Activated CD4-positive, CD25-positive, alpha-beta regulatory T cell treated with anti-CD3 and anti-CD28 coated beads, Interleukin-2, amount 50 U/mL, for 24 hours (primary cell): ENCODE results near the gene MED9.
"Not testable (repeated sequence)": the region's sequence is repeated elsewhere in the genome, so short reads cannot be mapped to it uniquely, and the experiment has no call there.

Source experiments
- ATAC-seq, 2 donors: fragments of 150-1000 bp; cut with Tn5 transposase; one replicate each; pipeline ENCODE4 v1.10.0; 2021; ENCODE audit warnings: mild to moderate bottlenecking in 1 of 2, moderate library complexity in 1 of 2

MED9 gene, protein sequence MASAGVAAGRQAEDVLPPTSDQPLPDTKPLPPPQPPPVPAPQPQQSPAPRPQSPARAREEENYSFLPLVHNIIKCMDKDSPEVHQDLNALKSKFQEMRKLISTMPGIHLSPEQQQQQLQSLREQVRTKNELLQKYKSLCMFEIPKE

DNA sequence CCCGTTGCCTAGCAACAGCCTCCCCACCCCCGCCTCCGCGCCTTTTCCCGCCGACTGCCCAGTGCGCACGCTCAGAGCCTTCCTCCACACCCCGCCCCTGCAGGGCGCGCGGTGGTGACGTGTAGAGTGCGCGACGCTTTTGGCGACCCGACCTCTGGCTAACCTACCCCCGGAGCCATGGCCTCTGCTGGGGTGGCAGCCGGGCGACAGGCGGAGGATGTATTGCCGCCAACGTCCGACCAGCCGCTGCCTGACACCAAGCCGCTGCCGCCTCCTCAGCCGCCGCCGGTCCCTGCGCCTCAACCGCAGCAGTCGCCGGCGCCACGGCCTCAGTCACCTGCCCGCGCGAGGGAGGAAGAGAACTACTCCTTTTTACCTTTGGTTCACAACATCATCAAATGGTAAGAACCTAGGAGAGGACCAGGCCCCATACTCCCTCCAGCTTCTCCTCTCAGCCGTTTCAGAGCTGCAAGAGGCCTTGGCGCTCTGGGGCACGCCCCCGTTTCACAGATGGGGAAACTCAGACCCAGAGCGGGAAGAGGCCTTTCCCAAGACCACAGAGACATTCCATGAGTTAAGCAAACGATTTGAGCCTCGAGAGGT lies at the start of gene MED9:
Gene MED9 (plus strand): TSS at position 136 of the 603 bp plus-strand sequence. CDS start 42 bp downstream, at position 178.
- peak; percentile 92 to 95 for ATAC-seq

DNA sequence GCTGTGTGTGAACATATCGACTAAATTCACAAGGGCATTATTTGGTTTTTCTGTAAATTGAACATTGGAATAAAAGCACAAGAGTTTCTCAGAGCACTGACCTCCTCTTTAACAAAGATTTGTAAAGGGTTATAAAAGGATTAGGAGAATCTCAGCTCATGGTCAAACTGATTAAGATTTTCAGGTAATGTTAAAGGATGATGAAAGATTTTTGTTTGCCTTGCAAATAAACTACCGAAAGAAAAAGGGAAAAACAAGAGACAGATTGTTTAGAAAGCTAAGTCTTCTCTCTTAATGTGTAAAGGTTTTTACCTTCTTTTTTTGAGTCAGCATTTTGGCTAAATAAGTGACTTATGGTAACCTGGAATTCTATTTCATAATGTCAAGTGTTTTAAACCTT lies 47.6 kb upstream of the MED9 start:
- no peak for ATAC-seq

DNA sequence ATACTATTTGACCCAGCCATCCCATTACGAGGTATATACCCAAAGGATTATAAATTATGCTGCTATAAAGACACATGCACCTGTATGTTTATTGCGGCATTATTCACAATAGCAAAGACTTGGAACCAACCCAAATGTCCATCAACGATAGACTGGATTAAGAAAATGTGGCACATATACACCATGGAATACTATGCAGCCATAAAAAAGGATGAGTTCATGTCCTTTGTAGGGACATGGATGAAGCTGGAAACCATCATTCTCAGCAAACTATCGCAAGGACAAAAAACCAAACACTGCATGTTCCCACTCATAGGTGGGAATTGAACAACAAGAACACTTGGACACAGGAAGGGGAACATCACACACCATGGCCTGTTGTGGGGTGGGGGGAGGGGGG lies 45.9 kb upstream of the MED9 start:
- ATAC-seq, result not testable (repeated sequence)

DNA sequence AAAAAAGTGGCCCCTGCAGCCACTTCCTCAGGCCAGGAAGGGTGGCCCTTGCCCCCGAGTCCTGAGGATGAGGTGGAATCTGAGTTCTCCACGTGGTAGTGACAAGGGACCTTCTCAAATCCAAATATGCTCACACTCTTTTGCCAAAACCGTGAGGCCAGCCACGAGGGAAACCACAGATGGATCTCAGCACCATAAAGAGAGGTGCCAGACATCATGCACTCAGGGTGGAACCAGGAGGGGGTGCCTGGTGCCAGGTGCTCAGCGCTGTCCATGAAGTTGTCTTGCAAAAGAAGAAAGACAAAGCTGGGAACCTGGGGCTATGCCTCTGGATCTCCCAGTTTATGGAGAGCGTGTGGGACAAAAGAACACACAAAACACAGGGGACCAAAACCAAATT lies 45.2 kb upstream of the MED9 start:
- no peak for ATAC-seq

DNA sequence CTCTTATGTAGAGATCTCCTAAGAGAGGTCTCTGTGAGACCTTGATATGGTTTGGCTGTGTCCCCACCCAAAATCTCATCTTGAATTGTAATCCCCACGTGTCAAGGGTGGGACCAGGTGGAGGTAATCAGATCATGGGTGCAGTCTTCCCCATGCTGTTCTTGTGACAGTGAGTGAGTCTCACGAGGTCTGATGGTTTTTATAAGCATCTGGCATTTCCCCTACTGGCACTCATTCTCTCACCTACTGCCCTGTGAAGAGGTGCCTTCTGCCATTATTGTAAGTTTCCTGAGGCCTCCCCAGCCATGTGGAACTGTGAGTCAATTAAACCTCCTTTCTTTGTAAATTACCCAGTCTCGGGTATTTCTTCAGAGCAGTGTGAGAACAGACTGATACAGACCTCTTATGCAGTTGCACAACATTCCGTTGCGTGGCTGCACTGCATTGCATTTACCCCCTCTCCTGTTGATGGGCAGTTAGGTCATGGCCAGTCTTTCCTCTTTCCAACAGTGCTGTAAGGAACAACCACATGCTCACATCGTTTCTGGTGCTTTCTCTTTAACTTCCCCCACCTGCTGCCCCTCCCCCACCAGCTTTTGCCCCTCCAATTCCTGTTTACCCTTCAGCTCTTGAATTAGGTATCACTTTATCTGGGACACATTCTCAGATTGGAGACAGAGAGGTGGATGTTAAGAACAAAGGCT lies 43.6 kb upstream of the MED9 start:
- no peak for ATAC-seq

DNA sequence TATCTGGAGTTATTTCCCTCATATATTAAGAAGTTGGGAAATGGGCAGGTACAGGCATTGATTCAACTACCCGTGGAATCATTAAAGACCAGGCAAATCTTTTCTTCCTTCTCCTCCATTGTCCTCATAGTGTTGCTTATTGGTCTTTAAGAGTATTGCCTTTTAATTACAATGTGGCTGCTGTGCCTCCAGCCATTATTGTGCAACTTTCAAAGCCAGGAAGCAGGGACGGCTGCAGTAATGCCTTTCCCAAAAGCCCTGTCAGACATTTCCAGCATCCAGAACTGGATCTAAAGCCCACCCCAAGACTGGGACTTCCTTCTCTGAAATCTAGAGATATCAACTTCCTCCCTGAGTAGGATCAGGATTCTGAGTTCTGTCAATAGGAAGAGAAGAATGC lies 42.3 kb upstream of the MED9 start:
- no peak for ATAC-seq

DNA sequence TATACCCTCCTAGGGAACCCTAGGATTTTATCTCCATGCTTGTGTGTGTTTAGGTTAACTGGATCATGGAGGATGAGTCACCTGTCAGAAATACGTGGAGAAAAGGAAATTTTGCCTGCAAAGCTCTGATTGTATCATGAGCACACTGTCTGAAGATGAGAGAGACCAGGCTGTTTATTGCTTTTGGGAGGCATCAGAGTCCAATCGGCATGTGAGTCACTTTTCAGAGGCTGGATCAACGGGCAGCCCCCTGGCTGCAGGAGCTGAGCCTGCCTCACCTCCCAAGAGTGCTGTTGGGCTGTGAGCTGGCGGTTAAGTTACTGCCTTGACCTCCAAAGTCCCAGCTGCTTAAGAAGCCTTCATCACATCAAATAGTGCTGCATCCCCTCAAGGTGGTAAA lies 41.5 kb upstream of the MED9 start:
- ATAC-seq, result no peak

DNA sequence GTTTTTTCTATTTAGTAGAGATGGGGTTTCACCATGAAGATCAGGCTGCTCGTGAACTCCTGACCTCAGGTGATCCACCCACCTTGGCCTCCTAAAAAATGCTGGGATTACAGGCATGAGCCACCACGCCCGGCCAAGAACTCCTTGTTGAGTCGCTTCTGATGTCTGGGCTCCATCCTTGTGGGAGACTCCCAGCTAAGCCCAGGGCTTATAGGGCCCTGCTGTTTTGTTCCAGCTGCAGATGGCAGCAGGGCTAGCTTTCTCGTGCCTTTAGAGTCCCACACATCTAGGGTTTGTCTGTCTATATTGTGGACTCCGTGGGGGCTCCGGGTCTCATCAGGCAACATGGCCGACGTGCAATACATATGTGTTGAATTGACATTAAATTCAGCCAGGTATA lies 39.3 kb upstream of the MED9 start:
- ATAC-seq, result no peak

DNA sequence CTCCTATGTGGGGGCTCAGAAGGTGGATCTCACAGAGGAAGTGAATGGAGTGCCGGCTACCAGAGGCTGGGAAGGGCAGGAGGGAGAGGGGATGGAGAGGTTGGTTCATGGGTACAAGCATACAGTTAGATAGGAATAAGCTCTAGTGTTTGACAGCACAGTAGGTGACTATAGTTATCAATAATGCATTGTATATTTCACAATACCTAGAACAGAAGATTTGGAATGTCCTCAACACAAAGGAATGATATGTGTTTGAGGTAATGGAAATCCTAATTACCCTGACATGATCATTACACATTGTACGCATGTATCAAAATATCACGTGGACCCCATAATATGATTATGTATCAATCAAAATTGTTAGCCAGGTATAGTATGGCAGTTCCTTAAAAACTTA lies 38.9 kb upstream of the MED9 start:
- ATAC-seq, result no peak

DNA sequence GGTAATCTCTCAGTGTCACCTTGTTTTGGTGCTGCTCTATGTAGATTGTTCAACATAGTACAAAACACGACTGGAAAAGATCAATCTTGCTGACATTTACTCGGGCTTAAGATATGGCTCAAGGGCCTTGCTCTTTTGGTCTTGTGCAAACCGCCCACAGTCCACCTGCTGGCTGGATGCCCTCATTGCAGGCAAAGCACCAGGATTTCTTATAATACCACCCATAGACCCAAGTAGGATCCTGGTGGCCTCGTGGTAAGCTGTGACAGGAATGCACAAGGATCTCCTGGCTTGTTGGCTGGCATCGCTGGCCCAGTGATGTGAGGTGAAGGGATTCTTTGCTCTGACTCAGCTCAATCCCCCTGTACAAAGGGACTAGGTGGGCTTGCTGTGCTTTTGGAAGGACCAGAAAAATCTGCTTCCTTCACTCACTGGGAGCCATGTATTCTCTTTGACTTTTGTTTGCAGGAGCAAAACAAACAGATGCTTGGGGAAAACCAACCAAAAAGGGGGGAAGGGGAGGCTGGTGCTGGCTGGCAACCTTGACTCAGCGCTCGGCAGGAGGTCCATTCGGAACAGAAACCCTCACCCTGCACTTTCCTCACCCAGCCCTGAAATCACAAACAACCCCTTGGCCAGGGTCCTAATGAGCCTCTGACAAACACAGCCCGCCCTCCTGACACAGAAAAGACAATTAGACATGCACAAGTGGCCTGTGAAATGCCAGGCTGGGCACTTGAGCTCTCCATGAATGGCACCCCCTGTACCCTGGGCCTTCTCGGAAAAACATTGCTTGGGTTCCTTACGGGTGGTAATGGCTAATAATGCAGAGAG lies 36.6 kb upstream of the MED9 start:
- peak in 1 of 2 donors; percentile 72 for ATAC-seq

DNA sequence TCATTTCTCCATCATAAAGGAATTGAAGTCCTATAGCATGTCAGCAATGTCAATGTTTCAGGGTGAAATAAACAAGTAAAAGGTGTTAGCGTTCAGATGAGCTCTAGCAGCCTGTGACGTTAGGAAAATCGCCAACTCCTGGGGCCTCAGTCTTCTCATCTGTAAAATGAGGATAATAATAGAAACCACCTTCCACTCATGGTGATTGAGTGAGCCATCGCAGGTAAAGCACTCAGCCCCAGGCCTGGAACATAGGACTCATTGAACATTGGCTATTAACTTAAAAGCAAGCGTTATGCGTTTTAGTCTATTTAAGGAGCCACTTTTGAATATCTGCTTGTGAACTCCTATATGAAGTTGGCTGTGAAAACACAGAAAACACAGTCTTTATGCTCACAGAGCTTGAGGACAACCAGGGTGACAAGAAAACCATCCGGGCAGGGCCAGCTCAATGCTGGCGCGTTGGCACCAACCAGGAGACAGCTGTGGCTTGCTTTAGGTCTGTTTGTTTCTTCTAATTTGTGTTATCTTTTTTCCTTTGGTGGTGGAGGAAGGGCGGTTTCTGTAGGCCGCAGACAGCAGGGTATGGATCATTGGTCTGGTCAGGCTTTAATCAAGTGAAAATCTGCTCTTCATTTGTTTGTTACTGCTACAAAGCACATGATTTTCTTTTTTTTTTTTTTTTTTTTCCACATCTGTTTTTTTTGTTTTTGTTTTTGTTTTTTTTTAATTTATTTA lies 35.7 kb upstream of the MED9 start:
- no peak for ATAC-seq

DNA sequence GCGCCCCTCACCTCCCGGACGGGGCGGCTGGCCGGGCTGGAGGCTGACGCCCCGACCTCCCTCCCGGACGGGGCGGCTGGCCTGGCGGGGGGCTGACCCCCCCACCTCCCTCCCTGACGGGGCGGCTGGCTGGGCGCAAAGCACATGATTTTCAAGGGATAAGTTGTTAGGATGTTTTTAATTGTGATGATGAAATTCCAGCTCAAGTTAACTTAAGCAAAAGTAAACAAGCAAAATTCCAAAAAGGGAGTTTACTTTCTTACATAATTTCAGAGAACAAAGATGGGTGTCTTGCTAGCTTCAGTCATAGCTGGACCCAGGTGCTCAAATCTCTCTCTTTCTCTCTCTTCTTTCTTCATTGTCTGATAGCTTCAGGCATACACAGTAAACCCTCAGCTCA lies 33.6 kb upstream of the MED9 start:
- no peak for ATAC-seq

DNA sequence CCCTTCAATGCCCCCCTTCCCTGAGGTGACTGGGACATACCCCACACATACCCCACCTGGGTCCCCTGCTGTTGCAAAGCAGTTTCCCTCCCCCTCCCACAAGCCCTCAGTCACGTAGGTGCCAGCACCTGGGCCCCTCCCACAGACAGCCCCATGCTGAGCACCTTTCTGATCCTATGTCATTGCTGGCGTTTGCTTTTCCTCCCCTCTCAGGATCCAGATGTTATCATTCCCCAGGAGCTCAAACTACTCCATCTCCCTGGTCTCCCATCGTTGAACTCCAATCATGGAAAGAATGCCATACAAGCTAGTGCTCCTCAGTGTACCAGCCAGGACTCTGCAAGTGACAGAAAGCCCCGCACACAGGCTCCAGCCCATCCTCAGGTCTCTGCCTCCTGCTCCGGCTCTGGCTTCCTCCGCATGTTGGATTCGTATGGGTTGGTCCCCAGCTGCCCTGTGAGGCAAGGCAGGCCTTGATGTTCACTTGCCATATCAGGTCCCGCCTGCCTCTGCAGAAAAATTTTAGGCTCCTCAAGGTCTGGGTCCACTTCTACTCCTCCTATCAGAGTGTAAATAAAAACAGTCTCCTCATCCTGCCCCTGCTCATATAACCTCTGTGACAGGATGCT lies 31.4 kb upstream of the MED9 start:
- ATAC-seq, result no peak

DNA sequence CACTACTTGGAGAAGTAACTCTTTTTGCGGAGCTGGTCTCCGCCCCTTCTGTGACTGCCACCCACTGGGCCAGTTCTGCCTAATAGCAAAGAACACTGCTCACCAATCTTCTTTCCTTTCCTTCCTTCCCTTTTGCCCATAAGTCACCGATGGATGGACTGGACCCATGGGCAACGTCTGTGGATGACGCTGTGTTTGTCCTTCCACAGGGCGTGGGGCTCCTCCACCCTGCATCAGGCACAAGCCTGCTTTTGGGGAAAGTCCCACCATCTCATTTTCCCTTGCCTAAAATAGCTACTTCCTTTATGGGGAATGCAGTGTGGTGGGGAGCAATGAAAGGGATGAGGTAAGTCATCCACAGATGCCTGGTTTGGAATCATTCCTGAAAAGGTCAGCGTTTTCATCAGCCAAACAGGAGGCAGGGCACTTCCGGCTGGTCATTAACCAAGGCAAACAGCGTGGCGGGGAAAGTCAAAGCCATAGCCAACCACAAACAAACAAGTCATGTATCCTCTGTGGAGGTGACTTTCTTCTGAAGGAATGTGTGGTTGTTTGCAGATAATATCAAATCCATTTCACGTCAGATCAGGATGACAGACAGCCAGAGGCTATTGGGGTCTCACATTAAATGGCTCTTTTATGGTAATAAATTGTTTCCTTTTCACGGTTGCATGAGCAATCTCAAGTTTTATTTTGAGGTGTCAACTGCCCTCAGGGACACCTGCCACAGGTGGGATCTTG lies 30.7 kb upstream of the MED9 start:
- ATAC-seq, result no peak

DNA sequence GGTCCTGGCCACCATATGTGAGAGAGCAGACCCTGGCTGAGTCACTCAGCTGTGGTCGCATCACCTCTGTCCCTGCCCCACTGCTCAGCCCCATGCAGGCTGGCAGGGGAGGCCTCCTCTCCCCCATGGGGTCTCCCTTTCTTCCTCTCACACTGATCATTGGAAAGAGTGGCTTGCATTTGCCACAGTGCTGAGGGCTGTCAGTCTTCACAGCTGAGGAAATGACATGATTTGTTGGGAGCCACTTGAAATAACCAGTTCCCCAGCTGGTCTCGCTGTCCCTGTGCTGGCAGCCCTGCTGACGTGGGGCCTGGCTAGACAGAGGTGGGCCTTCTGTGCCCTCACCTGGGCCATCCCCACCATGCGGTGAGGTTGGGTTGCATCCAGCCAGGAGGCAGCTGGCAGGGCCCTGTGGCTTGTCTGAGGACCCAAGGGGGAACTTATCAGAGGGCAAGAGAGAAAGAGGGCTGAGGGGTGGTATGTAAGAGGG lies 30.1 kb upstream of the MED9 start:
- ATAC-seq, result no peak

DNA sequence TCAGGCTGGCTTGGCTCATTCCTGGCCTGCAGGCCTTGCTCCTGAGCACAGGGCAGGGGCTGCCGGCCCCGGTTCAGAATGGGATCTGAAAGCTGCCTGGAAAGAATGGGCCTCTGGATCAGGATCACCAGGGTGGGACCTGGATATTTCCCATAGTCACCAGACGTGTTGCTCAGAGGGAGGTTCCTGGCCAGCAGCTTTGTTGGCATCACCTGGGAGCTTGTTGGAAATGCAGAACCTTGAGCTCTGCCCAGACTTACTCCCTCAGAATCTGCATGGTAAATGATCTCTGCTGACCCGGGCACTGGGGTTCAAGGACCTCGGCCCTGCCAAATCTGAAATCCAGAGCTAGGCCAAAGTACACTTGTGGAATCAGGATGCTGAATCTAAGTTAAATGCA lies 29.5 kb upstream of the MED9 start:
- no peak for ATAC-seq

DNA sequence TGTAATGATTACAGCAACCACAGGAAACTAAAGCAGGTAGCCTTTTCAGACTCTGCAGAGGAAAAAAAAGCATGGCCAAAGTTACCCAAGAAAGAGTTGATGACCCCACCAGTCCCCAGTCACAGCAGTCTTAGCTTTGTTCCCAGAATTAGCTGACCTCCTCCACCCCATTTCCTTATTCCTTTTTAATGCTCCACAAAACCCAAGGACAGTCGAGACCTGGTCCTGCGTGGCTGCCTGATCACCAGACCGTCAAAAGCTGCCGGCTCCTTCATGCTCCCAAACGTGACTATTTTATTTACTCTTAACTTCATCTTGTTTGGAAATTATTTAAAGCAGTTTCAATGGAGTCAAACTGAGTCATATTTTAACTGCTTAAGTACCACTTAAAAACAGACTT lies 28.7 kb upstream of the MED9 start:
- no peak for ATAC-seq

DNA sequence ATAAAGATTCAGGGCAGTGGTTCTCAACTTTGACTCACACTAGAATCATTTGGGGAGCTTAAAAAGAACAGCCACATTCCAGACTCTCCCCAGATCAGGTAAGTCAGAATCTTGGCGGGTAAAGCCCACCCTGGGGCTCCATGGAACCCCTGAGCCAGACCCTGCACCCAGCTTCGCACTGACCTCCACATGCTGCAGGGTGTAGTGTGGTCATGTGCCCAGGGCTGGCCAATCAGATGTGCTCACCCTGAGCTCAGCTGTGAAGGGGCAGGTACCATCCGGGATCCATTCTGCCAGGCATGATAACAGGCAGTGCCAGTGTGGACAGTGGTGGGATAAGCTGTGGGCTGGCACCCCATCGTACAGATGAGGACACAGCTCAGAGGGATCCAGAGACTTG lies 28.1 kb upstream of the MED9 start:
- ATAC-seq, result no peak

DNA sequence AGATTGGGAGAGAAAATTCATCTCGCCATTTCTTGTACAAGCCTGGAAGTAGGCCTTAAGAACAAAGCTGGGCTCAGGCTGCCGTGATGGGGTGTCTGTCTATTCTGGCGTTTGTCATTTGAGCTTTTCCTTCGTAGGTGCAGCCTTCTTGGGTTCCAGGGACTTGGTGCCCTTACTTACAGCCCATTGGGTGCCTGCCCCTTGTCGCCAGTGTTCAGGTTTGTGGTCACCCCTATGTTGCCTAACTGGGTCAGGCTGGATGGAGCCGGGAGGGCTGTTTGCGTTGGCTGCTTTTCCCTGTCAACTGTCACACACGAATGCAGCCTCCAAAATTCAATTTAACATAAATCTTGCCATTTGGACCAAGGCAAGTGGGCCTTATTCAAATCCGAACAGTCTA lies 23.7 kb upstream of the MED9 start:
- ATAC-seq, result no peak

DNA sequence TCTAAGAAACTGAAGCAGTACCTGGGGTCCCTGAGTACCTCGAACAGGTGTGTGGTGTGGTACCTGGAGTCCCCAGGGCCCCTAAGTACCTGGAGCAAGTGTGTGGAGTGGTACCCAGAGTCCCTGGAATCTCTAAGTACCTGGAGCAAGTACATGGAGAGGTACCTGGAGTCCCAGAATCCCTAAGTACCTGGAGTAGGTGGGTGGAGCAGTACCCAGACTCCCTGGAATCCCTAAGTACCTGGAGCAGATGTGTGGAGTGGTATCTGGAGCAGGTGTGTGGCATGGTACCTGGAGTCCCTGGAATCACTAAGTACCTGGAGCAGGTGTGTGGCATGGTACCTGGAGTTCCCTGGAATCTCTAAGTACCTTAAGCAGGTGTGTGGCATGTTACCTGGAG lies 22.5 kb upstream of the MED9 start:
- ATAC-seq, result no peak

DNA sequence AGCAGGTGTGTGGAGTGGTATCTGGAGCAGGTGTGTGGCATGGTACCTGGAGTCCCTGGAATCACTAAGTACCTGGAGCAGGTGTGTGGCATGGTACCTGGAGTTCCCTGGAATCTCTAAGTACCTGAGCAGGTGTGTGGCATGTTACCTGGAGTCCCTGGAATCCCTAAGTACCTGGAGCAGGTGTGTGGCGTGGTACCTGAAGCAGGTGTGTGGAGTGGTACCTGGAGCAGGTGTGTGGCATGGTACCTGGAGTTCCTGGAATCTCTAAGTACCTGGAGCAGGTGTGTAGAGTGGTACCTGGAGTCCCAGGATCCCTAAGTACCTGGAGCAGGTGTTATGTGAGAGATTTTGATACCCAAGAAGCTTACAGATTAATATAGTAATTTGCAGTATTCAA lies 22.1 kb upstream of the MED9 start:
- not testable (repeated sequence) for ATAC-seq

DNA sequence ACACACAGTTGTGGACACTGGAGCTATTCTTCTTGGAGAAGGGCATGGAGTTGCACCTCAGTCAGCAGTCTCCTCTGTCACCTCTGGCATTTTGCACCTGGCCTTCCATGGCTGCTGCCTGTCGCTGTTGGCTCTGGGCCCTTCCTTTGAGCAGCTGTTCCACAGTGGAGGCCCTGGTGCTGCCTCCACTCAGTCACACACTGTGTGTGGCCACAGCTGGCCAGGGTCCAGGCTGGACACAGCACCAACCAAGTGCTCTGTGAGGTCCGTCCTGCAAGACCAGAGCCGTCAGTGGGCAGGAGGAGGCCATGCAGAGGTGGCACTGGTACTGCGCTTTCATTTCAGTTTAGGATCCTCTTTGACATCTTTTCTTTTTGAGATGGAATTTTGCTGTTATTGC lies 21.6 kb upstream of the MED9 start:
- no peak for ATAC-seq
